GM12864 (cell line): ENCODE results near the gene SMAD7.

Source experiments
- DNase-seq: peaks from one replicate; pipeline ENCODE4 v3.0.0-alpha.2; 2011; ENCODE audit warnings: low read depth
- H3K4me3 ChIP-seq: 2 replicates; pipeline ENCODE4 v1.5.1; 2011; ENCODE audit warnings: mild to moderate bottlenecking, low read depth, low read length, control low read depth
- TF ChIP-seq, protein P1 (sequence below): IDR thresholded peaks from 2 replicates; pipeline ENCODE4 v1.5.1; 2011; ENCODE audit warnings: low read depth, mild to moderate bottlenecking, moderate library complexity, low read length, control low read depth, inconsistent platforms; ENCODE audit errors: missing control alignments

The SMAD7 gene

DNA sequence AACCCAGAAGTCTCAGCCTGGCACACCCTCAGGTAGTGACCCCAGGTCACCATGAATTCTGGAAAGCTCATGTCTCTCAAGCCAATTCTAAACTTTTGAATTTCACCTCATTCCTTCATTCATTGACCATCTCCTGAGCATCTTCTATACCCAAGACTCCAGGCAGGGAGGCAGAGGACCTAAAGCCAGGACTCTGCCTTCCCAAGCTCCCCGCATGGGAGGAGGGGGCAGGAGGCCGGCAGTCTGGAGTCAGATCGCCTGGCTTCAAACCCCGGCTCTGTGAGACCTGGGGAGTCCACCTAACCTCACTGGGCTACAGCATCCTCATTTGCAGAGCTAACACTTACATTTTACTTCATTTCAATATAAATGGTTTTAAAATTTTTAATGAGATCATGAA is 59.0 kb downstream of the SMAD7 start:
- no peak overlapping the region for H3K4me3 ChIP-seq
- no peak for DNase-seq
- TF ChIP-seq, protein P1, sequence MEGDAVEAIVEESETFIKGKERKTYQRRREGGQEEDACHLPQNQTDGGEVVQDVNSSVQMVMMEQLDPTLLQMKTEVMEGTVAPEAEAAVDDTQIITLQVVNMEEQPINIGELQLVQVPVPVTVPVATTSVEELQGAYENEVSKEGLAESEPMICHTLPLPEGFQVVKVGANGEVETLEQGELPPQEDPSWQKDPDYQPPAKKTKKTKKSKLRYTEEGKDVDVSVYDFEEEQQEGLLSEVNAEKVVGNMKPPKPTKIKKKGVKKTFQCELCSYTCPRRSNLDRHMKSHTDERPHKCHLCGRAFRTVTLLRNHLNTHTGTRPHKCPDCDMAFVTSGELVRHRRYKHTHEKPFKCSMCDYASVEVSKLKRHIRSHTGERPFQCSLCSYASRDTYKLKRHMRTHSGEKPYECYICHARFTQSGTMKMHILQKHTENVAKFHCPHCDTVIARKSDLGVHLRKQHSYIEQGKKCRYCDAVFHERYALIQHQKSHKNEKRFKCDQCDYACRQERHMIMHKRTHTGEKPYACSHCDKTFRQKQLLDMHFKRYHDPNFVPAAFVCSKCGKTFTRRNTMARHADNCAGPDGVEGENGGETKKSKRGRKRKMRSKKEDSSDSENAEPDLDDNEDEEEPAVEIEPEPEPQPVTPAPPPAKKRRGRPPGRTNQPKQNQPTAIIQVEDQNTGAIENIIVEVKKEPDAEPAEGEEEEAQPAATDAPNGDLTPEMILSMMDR, result no peak

DNA sequence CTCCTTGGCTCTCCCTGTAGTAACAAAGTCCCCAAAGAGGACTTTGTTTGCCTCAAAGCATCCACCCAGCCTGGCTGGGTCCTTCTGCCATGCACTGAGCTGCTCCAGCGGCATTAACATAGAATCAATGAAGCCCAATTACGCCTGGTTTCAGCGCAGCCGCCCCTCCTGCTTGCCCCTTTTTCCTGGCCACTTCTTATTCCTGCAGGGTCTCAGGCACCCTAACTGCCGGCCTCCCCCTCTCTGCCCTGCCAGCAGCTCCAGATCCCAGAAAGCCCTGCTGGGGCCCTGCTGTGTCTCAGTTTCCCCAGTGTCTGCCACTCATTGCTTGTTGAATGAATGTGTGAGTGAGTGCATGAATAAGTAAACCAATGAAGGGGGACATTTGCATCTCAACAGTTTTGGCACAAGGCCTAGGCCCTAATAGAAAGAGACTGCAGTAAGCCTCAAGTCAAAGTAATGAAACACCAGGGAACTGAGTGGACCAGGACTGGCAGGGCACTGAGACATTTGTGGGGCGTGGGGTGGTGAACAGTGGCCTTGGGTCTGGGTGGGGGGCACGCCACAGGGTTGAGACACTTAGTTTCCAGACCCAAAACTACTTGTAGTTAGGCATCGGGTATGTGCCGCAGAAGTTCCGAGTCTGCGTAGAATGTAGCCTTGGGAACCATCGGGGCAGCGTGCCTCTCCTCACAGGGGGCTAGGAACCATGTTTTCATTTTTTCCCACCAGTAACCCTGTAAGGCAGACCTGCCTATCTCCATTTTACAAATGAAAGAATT is 60.6 kb downstream of the SMAD7 start:
- no peak overlapping the region for H3K4me3 ChIP-seq
- TF ChIP-seq, protein P1, result no peak
- DNase-seq, result no peak

DNA sequence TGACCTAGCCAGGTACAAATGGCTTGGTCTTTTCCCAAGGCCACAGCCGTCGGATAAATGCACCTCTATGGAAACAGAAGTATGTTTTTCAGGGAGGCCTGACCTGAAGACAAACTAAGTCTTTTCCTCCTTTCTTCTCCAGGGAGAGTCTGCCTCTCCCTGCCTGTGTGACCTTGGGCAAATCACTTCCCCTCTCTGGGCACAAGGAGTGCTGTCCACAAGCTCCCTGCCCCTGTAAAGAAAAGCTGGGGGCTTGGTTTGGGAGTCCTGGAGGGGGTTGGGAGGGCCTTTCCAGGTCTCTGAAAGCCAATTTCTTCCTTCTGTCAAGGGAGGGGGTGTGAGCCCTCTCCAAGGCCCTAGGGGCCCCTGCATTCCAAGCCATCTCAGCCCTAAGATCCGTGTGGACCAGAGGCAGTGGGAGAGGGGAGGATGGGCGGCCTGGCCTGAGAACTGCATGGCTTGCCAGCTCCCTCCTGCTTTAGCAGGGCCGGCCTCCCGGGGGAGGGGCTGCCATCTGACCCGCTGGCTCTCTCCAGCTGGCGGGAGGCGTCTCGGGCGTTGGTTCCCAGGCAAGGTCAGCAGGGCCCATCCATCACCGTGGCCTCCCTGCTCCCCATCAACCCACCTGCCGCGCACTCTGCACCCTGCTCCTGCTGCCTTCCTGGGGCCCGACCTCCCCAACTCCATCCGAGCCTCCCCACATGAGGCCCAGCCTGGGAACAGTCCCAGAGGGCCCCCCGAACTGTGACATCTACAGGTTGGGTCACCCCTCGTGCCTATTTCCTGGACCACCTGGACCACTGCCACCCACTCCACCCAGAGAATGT is 61.4 kb downstream of the SMAD7 start:
- TF ChIP-seq, protein P1, result no peak
- H3K4me3 ChIP-seq, result no peak overlapping the region
- DNase-seq, result no peak

GRCh38 chr18:48888773-48889080 is 62.0 kb downstream of the SMAD7 start:
- no peak for DNase-seq
- TF ChIP-seq, protein P1, result no peak
- H3K4me3 ChIP-seq, result no peak overlapping the region

- H3K4me3 ChIP-seq, result no peak overlapping the region
- TF ChIP-seq, protein P1, result no peak
- no peak for DNase-seq
Observed at GRCh38 chr18:48887905-48888772, 62.6 kb downstream of the SMAD7 start.

- no peak overlapping the region for H3K4me3 ChIP-seq
- TF ChIP-seq, protein P1, result no peak
- DNase-seq, result no peak
Observed at GRCh38 chr18:48887294-48887904, 63.4 kb downstream of the SMAD7 start.
